ENCODE measurements around the gene CABYR. TPM values are rescaled to one million over a fixed set of nuclear protein-coding genes. Genes with fewer than 3 reads are reported as not detected.

CABYR gene
- total and polyA plus RNA-seq, 2 of the 8 experiments (the other 6 are each of a cell fraction or from before 2014, with no cell fraction given) = 14.5 to 18.8 TPM

DNA sequence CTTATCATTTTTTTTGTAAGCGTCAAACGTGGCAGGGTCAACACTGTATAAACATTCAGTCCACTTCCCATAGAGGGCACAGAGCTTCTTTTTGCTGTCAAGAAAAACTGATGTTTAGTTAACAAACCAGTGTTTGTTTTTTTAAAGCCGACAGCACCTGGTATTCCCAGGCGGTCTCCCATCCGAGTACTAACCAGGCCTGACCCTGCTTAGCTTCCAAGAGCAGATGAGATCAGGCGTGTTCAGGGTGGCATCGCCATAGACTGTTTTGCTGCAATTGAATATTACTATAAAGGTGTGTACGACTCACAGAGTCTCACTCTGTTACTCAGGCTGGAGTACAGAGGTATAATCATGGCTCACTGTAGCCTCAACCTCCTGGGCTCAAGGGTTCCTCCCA is 31.5 kb downstream of the CABYR start:
- POLR2A ChIA-PET (ENCODE audit: partially characterized antibody) = no interaction called here
- H3K79me2 ChIP-seq (ENCODE audit: control insufficient read depth in 1 of 2, insufficient read depth in 2 of 2, low read length in 2 of 2) = no peaks in the 10 kb centered on the region
- no peak for FAIRE-seq

More for the DNA sequence above, 31.5 kb downstream of the CABYR start:
- H3K27ac ChIP-seq (ENCODE audit: low read depth, low read length) = no peak overlapping the region
- H4K5ac ChIP-seq (ENCODE audit: insufficient read length, low read depth, low read length) = no peak overlapping the region
- no peak overlapping the region for H3K4ac ChIP-seq (replicated peaks; ENCODE audit: insufficient read length, low read depth, low read length)
- no peak overlapping the region for H4K91ac ChIP-seq (replicated peaks; ENCODE audit: insufficient read length, low read length)
- no peak for DNase-seq (ENCODE audit: low read depth in 1 of 2, low spot score in 2 of 2)
- H3K18ac ChIP-seq (ENCODE audit: extremely low read depth, low read length) = no peak overlapping the region
- H3K9ac ChIP-seq (replicated peaks in 1 of 4; ENCODE audit: extremely low read depth in 1 of 4, low read depth in 3 of 4, low read length in 3 of 4) = no peak overlapping the region
- H3K9me3 ChIP-seq (ENCODE audit: insufficient read depth in 2 of 2, low read depth in 1 of 2, low read length in 1 of 2) = no peaks in the 10 kb centered on the region
- no peak overlapping the region for H2AFZ ChIP-seq (ENCODE audit: low read length)
- H2BK12ac ChIP-seq (ENCODE audit: low read depth, low read length) = no peak overlapping the region
- no peak overlapping the region for H2BK20ac ChIP-seq (ENCODE audit: low read length)
- H3K79me1 ChIP-seq (ENCODE audit: low read depth, low read length) = no peaks in the 10 kb centered on the region; the same call in 1 of the 2 replicates
- H4K8ac ChIP-seq (ENCODE audit: extremely low read depth, insufficient read depth, low read length) = no peak overlapping the region
- no peak overlapping the region for H2BK15ac ChIP-seq (ENCODE audit: low read length)
- H4K20me1 ChIP-seq (replicated peaks in 1 of 2; ENCODE audit: control insufficient read depth in 1 of 2, insufficient read depth in 2 of 2, low read length in 2 of 2) = peaks cover 1 to 3% of the 10 kb centered on the region in 2 experiments
- no peaks in the 10 kb centered on the region for H3K23me2 ChIP-seq (ENCODE audit: low read depth, low read length)
- WGBS, 2 experiments (ENCODE audit: extremely low coverage in 1 of 2, insufficient coverage in 1 of 2, insufficient read length in 1 of 2, insufficient replicate concordance in 2 of 2, low coverage in 1 of 2, low lambda C conversion rate in 2 of 2, missing lambda C conversion rate in 1 of 2) = 84% methylated on average over 8 of the region's 8 CpGs; no CpG with 5 or more reads in 1 of the 2 experiments
- no peak overlapping the region for H2BK120ac ChIP-seq (replicated peaks; ENCODE audit: low read depth, low read length)
- no peak overlapping the region for H3K23ac ChIP-seq (ENCODE audit: insufficient read length)
- CTCF ChIA-PET (ENCODE audit: partially characterized antibody) = interaction anchor here (1.0 kb wide), 1 partner anchor 14 kb away, joined by 3 read pairs; no protein-coding TSS in a partner anchor
- H3K4me2 ChIP-seq (ENCODE audit: insufficient read depth in 1 of 2, low read depth in 2 of 2, low read length in 2 of 2) = no peak overlapping the region
- no peak overlapping the region for H2AK5ac ChIP-seq (ENCODE audit: low read depth, low read length)
- H3K4me1 ChIP-seq (replicated peaks in 1 of 4; ENCODE audit: control insufficient read depth in 3 of 4, insufficient read depth in 4 of 4, low read length in 3 of 4) = no peaks in the 10 kb centered on the region
- peaks cover 2 to 40% (median 17%) of the 10 kb centered on the region in 4 experiments; a peak in 7 of 8 replicates for H3K36me3 ChIP-seq (ENCODE audit: control insufficient read depth in 2 of 4, insufficient read depth in 4 of 4, low read length in 3 of 4)
- no peak overlapping the region for H3K56ac ChIP-seq (replicated peaks; ENCODE audit: insufficient read length, low read depth, low read length)
- H2BK5ac ChIP-seq (ENCODE audit: low read depth, low read length) = no peak overlapping the region
- no peak overlapping the region for H3K4me3 ChIP-seq (ENCODE audit: extremely low read depth in 1 of 4, insufficient read depth in 2 of 4, low read depth in 3 of 4, low read length in 4 of 4)
- no peak for TF ChIP-seq GTF2F1 (IDR thresholded peaks at IDR 0.05; ENCODE audit: borderline replicate concordance, low read depth, low read length)
- TF ChIP-seq SP2 (IDR thresholded peaks at IDR 0.05; ENCODE audit: low read length) = no peak
- TF ChIP-seq E2F6 (IDR thresholded peaks at IDR 0.05) = no peak
- no peak for TF ChIP-seq SP1 (IDR thresholded peaks at IDR 0.05; ENCODE audit: low read depth, low read length)
- no peak for TF ChIP-seq TBP (IDR thresholded peaks at IDR 0.05; ENCODE audit: low read depth, low read length)
- TF ChIP-seq ATF3 (IDR thresholded peaks at IDR 0.05; ENCODE audit: insufficient read depth, low read depth, low read length) = no peak
- TF ChIP-seq GABPA (IDR thresholded peaks at IDR 0.05; ENCODE audit: borderline replicate concordance, insufficient read depth, low read length) = no peak
- no peak for TF ChIP-seq JUND (IDR thresholded peaks at IDR 0.05; ENCODE audit: low read length)
- no peak for TF ChIP-seq SAP30 (IDR thresholded peaks at IDR 0.05; ENCODE audit: insufficient read depth, insufficient replicate concordance, low read length)
- no peak for TF ChIP-seq BACH1 (IDR thresholded peaks at IDR 0.05; ENCODE audit: low read length)
- no peak for TF ChIP-seq YY1 (IDR thresholded peaks at IDR 0.05; ENCODE audit: low read depth, low read length)
- TF ChIP-seq NANOG (IDR thresholded peaks at IDR 0.05; ENCODE audit: insufficient read depth, low read depth, low read length, poor library complexity, severe bottlenecking) = no peak
- no peaks in the 10 kb centered on the region for H3K27me3 ChIP-seq (replicated peaks in 1 of 4; ENCODE audit: control insufficient read depth in 3 of 4, extremely low read depth in 1 of 4, insufficient read depth in 3 of 4, low read length in 3 of 4)
- H3K14ac ChIP-seq (ENCODE audit: insufficient read length) = no peak overlapping the region

Data from H1 (cell line).